CD4-positive, alpha-beta T cell treated with Interleukin-12 subunit alpha and Interleukin-12 subunit beta, for 1 hour (primary cell): Measurements from ENCODE around the gene EEF2K.

Source experiments
- DNase-seq: peaks from one replicate; pipeline ENCODE4 v3.0.0-alpha.2; 2020

Gene EEF2K

DNA sequence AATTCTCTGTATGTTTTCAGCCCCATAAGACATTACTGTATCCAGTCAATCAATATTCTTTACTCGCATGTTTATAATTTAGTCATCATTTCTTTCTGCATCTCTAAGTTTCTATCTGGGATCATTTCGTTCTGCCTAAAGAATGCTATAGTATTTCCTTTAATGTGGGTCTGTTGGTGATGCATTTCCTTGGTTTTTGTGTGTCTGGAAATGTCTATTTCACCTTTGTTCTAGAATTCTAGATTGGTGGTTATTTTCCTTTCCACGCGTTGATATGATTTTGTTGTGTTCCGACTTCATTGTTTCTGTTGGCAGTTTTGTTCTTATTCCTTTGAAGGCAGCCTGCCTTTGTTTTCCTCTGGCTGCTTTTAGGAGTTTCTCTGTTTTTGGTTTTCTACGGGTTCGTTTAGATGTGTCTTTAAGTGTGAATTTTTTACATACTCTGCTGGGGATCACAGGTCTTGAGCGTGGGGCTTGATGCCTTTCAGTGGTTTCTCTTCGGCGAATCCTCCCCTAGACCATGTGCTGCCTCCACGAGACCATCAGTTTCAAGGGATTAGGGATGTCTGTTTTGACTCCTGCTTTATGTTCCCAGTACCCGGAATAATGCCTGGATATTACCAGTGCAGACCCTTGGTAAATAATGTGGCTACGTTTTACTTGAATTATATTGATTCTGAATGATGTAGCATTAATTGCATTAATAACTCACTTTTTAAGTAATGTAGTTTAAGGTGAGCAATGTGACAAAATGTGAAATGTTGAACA is 114.7 kb downstream of the EEF2K start:
- DNase-seq: no peak

DNA sequence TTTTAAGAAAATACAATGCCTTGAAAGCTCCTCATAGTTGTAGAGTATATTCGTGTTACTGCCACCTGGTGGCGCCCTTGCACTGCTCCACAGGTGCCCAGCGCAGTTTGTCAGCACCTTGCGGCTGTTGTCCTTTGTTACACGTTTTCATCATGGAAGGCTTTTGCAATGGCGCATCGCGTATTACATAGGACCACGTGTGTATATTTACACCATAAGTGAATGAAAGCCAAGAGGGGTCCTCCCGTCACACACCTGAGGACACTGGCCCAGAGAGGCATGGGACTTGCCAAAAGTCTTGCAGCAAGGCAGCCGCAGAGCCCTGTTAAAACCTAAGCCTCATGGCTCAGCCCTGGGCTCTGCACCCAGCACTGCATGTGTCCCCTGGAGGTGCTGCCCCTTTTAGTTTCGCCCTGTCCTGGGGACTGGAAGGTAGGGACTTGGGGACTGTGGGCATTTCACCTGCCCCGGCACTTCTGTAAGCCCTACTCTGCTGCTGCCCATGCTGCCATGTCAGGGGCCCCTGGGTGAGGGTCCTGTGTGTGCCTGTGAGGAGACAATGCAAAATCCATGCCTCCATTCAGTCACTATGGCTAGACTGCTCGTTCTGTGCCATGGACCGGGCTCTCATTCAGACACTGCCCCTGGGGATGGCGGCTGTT is 115.4 kb downstream of the EEF2K start:
- peak; percentile 77 for DNase-seq

GRCh38 chr16:22322021-22322471 is 116.0 kb downstream of the EEF2K start:
- no peak for DNase-seq

DNA sequence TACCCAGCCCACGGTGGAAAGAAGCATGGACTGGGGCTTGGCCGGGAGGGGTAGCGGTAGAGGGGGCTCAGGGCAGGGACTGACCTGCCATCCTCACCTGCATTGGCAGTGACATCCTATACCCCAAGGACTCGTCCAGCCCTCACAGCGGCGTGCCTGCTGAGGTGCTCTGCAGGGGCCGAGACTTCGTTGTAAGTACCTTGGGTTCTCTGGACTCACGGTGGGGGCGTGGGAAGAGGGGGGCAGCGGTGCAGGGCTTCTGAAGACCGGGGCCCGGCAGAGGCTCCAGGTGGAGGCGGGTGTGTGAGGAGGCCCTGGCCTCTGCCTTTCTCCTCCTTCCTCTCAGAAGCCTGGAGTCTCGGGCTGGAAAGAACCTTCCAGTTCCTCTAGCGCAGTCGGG is 116.7 kb downstream of the EEF2K start:
- no peak for DNase-seq

- no peak for DNase-seq
Observed at GRCh38 chr16:22323173-22323958, 117.3 kb downstream of the EEF2K start.

- DNase-seq: no peak
Observed at GRCh38 chr16:22323959-22324786, 118.1 kb downstream of the EEF2K start.

DNA sequence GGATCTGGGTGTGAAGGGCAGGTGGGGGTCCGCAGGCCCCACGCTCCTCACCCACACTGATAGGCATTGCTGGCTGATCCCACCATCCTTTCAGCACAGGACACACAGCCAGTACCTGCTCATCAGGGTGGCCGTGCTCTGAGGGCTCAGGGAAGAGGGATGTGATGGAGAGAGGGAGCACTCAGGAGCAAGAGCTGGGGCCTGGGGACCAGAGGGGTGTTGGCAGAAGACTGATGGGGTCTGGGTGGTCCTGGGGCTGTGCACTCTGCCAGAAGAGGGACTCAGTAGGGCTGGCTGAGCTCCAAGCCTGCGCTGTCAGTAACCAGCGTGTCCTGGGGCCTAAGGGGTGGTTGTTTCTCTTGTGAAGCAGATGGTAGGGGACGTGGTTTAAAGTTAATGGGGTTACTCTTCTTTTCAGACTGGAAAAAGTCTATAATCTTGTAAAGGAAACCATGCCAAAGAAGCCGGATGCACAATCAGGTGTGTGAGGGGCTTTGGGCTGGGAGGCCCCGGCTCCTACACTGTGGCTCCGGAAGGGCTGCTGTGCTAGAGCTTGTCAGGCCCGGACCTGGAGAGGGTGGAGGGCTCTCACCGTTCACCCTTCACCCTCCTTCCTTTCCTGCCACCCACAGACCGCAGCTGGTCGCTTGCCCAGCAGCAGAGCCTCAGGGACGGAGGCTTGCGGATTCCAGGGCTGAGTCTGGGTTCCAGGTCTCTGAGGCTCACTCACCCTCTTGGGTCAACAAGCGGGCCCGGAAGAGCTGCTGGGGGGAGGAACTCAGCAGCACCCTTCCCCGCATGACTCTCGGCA is 118.9 kb downstream of the EEF2K start:
- no peak for DNase-seq

DNA sequence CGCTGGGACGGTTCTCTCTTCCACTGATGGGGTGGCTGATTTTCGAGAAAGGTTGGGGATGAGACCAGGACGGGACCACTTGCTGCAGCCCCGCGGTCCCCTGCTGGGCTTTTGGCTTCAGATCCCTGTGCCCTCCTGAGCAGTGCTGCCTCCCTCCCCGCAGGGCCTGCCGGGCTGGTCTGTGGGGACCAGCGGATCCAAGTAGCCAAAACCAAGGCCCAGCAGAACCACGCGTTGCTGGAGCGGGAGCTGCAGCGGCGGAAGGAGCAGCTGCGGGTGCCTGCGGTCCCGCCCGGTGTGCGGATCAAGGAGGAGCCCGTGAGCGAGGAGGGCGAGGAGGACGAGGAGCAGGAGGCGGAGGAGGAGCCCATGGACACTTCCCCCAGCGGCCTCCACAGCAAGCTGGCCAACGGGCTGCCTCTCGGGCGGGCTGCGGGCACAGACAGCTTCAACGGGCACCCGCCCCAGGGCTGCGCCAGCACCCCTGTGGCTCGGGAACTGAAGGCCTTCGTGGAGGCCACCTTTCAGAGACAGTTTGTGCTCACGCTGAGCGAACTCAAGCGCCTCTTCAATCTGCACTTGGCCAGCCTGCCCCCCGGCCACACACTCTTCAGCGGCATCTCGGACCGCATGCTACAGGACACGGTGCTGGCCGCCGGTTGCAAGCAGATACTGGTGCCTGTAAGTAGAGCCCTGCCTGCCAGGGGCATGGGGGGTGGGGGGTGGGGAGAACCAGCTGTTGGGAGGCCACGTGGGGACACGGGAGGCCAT is 119.7 kb downstream of the EEF2K start:
- DNase-seq: no peak

- no peak for DNase-seq
Observed at GRCh38 chr16:22326369-22326652, 120.2 kb downstream of the EEF2K start.

- no peak for DNase-seq
Observed at GRCh38 chr16:22326771-22327445, 120.8 kb downstream of the EEF2K start.

- no peak for DNase-seq
Observed at GRCh38 chr16:22327446-22327775, 121.3 kb downstream of the EEF2K start.

GRCh38 chr16:22328081-22328725 is 122.1 kb downstream of the EEF2K start:
- DNase-seq: no peak

DNA sequence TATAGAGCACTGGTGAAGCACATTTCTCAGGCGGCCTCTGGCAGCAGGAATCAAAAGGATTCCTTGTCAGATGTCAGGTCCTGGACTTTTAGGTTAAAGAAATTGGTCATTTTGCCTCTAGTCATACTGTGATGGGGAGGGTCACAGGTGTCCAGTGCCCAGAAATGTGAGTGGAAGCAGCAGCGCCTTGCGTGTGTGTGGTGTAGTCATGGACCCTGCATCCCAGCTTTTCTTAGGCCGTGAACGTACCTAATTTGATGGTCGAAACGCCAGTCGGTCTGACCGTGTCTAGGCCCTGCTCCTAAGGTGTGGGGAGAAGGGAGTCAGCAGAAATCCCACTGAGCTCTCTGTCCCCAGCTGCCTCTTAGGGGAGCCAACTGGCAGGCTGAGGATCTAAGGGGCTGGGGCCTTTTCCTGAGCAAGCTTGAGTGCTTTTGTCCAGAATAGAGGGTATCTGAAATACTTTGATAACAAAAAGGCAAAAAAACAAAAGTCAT is 123.2 kb downstream of the EEF2K start:
- no peak for DNase-seq

DNA sequence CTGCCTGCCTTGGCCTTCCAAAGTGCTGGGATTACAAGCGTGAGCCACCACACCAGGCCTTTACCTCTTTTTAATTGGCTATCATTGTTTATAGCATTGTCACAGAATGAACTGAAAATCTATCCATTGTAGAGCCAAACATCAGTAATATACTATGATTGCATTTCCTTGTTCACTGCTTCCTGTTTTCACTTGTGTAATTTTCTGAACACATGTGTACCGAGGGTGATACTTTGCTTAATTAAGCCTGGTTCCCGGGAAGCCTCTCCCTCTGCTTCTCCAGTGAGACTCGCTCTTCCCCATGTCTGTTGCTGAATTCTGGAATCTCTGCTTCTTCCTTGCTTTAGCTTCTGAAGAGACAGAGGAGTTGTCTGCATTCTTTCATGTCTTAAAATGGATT is 124.2 kb downstream of the EEF2K start:
- no peak for DNase-seq

GRCh38 chr16:22333457-22333994 is 127.4 kb downstream of the EEF2K start:
- no peak for DNase-seq

DNA sequence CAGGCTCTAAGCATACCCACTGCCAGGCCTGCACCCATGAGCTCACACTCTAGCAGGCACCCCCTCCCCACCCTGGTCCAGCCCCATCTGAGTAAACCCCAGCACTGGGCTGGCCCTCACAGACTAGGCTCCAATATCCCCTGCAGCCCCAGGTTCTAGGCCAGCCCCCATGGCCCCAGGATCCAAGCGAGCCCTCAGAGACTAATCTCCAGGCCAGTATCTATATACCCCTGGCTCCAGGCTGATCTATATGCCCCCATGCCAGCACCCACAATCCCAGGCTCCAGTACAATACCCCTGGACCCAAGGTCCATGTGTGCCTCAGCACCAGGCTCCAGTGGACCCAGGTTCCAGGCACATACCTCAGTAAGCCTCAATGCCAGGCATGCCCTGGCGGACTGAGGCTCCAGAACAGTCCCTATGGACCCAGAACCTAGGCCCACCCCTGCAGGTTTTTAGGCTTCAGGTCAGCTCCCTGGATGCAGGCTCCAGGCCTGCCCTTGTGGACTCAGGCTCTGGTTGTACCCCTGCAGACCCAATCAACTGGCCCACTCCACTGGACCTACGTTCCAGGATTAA is 129.7 kb downstream of the EEF2K start:
- DNase-seq: no peak

- no peak for DNase-seq
Observed at GRCh38 chr16:22336581-22336980, 130.5 kb downstream of the EEF2K start.

- no peak for DNase-seq
Observed at GRCh38 chr16:22337045-22337444, 131.0 kb downstream of the EEF2K start.

- no peak for DNase-seq
Observed at GRCh38 chr16:22337849-22338635, 132.0 kb downstream of the EEF2K start.
